ENCODE measurements around the gene ABR.

Gene ABR

GRCh38 chr17:1021147-1021546, 158.6 kb downstream of the ABR start:
- Histone ChIP-seq H3K4me2 (peak overlapping the region; percentile 86), H3K4me3 (no peak overlapping the region), H3K4me1 (peaks cover 71% of the 10 kb centered on the region), H3K9me3 (no peaks in the 10 kb centered on the region), H3K27me3 (no peaks in the 10 kb centered on the region), H3K9ac (no peak overlapping the region), H4K20me1 (peaks cover 10% of the 10 kb centered on the region; the same call in 1 of the 2 replicates), H3K36me3 (peaks cover 6% of the 10 kb centered on the region; the same call in 1 of the 2 replicates), H3K27ac (peak overlapping the region; percentile 46)
- TF ChIP-seq Cebpa-rat (IDR thresholded peaks at IDR 0.05) = no peak

DNA sequence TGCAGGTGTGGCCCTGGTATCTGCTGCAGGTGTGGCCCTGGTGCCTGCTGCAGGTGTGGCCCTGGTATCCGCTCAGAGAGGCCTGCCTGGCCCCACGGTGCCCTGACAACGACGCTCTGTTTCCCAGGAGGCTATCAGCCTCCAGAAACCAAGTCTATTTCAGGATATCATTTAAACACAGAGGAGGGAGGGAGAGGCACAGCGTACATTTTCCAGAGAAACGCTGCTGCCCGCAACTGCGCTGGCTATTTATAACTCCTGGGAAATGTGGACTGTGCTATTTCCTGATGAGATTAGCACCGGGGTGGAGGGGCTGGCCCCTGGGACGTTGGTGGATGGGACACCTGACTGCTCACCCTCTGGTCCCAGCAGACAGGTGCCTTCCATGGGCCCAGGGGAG, 160.3 kb downstream of the ABR start:
- Histone ChIP-seq H4K20me1 (peaks cover 10% of the 10 kb centered on the region; the same call in 1 of the 2 replicates), H3K36me3 (no peaks in the 10 kb centered on the region; the same call in 1 of the 2 replicates), H3K4me3 (0 out of 2 replicates have a peak overlapping the region, but pooled peaks have one; percentile 31), H3K27me3 (no peaks in the 10 kb centered on the region), H3K9me3 (no peaks in the 10 kb centered on the region), H3K4me2 (peak overlapping the region; percentile 86), H3K27ac (peak overlapping the region; percentile 81), H3K9ac (peak overlapping the region; percentile 58), H3K4me1 (peaks cover 72% of the 10 kb centered on the region)
- TF ChIP-seq Cebpa-rat (IDR thresholded peaks at IDR 0.05) = no peak

DNA sequence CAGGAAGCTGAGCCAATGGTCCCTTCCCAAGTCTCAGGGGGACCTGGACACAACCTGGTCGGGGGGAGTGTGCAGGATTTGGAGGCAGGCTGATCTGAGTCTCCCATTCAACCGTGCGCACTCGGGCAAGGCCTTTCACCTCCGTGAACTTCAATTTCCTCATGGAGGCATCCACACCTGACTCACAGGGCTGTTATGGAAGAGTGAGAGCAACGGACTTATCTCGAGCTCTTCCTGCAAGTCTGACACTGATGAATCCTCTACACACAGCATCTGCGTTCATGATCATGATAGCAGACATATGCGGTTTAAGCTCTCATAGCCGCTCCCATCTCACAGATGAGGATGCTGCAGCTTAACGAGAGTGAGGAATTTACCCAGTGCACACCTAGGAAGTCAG, 161.2 kb downstream of the ABR start:
- Histone ChIP-seq H3K4me2 (peak overlapping the region; percentile 86), H3K4me1 (peaks cover 77% of the 10 kb centered on the region), H3K36me3 (no peaks in the 10 kb centered on the region), H3K27ac (peak overlapping the region; percentile 81), H3K9ac (peak overlapping the region; percentile 58; the same call in 1 of the 2 replicates), H3K9me3 (no peaks in the 10 kb centered on the region), H3K27me3 (no peaks in the 10 kb centered on the region), H4K20me1 (peaks cover 10% of the 10 kb centered on the region; the same call in 1 of the 2 replicates), H3K4me3 (no peak overlapping the region)
- TF ChIP-seq Cebpa-rat (IDR thresholded peaks at IDR 0.05) = no peak

DNA sequence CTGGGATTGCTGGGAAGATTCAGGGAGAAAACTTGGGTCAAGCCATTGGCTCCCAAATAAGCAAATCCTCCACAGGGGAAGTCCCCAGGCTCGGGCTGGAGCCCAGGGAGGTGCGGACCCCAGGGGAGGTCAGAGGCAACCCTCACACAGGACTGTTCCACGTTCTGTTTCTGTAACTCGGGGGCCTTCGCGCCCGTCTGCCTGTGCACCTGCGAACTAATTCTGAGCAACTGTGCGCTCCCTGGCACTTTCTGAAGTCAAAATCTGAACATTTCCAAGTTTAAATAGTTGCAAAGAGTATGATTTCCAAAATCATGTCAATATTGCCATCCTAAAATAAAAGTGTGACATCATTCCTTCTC, 166.1 kb downstream of the ABR start:
- H3K4me1 ChIP-seq = peaks cover 73% of the 10 kb centered on the region

GRCh38 chr17:1012823-1013728, 166.7 kb downstream of the ABR start:
- no peaks in the 10 kb centered on the region for H3K27me3 ChIP-seq
- peaks cover 73% of the 10 kb centered on the region for H3K4me1 ChIP-seq
- peaks cover 14% of the 10 kb centered on the region for H4K20me1 ChIP-seq
- H3K4me2 ChIP-seq = peak overlapping the region; percentile 55
- peaks cover 27% of the 10 kb centered on the region for H3K36me3 ChIP-seq
- H3K9ac ChIP-seq = 0 out of 2 replicates have a peak overlapping the region, but pooled peaks have one; percentile 1
- TF ChIP-seq Cebpa-rat (IDR thresholded peaks at IDR 0.05) = no peak
- H3K4me3 ChIP-seq = no peak overlapping the region
- H3K27ac ChIP-seq = no peak overlapping the region
- no peaks in the 10 kb centered on the region for H3K9me3 ChIP-seq

More for the DNA sequence above, 166.1 kb downstream of the ABR start:
- H3K27me3 ChIP-seq = no peaks in the 10 kb centered on the region
- peak overlapping the region; percentile 55 for H3K4me2 ChIP-seq
- no peak overlapping the region for H3K27ac ChIP-seq
- H3K36me3 ChIP-seq = peaks cover 27% of the 10 kb centered on the region
- no peaks in the 10 kb centered on the region for H3K9me3 ChIP-seq
- no peak for TF ChIP-seq Cebpa-rat (IDR thresholded peaks at IDR 0.05)
- H4K20me1 ChIP-seq = peaks cover 8% of the 10 kb centered on the region
- H3K9ac ChIP-seq = 0 out of 2 replicates have a peak overlapping the region, but pooled peaks have one; percentile 1
- no peak overlapping the region for H3K4me3 ChIP-seq

DNA sequence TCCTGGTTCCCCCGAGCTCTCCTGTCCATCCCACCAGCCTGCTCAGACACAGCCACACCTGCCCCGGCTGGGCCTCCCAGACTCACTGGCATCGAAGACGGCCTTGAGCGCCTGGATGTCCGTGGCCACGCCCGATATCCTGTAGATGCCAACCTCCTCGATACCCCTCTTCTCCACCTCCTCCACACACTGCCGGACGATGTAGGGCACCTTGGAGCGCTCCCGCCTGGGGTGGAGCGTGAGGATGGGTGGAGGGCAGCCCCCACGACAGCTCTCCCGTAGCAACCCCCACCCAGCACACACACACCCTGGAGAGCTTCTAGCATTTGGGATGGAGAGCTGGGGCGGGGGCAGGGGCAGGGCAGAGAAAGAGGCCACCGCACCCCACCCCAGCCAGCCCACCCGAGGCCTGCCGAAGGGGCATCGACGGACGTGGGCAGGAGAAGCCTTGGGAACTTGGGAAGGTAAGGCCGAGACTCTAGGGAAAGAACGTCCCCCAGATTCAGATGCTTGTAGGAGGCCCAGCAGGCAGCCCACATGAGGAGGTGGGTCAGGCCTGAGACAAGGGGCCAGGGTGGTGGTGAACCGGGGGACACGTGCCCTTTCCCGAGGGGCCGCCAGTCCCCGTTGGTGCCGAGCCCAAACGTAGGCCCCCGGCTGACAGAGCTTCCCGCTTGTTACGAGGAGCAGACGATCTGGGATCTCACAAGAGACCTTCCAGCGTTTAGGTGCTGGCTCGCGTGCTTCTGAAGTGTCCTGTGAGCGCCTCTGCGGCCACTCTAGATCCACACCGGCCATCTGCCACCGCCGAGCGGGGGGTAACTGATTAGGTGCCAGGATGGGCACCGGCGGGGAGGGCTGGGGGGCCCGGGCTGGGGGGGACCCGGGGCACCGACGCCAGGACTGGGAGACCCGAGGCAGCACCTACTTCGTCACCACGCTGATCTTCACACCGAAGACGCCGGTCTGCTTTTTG, 167.7 kb downstream of the ABR start:
- H3K4me3 ChIP-seq = no peak overlapping the region
- no peak for TF ChIP-seq Cebpa-rat (IDR thresholded peaks at IDR 0.05)
- H3K9ac ChIP-seq = no peak overlapping the region
- H4K20me1 ChIP-seq = peaks cover 21% of the 10 kb centered on the region
- H3K36me3 ChIP-seq = peaks cover 35% of the 10 kb centered on the region
- H3K27ac ChIP-seq = no peak overlapping the region
- H3K4me1 ChIP-seq = peaks cover 78% of the 10 kb centered on the region
- no peaks in the 10 kb centered on the region for H3K9me3 ChIP-seq
- no peaks in the 10 kb centered on the region for H3K27me3 ChIP-seq
- H3K4me2 ChIP-seq = peak overlapping the region; percentile 32; the same call in 1 of the 2 replicates

GRCh38 chr17:1011138-1011537, 168.6 kb downstream of the ABR start:
- no peak for TF ChIP-seq Cebpa-rat (IDR thresholded peaks at IDR 0.05)
- H3K4me2 ChIP-seq = peak overlapping the region; percentile 32; the same call in 1 of the 2 replicates
- peaks cover 21% of the 10 kb centered on the region for H4K20me1 ChIP-seq
- H3K9ac ChIP-seq = no peak overlapping the region
- no peak overlapping the region for H3K4me3 ChIP-seq
- peaks cover 77% of the 10 kb centered on the region for H3K4me1 ChIP-seq
- H3K27ac ChIP-seq = no peak overlapping the region
- H3K36me3 ChIP-seq = peaks cover 41% of the 10 kb centered on the region
- no peaks in the 10 kb centered on the region for H3K9me3 ChIP-seq
- no peaks in the 10 kb centered on the region for H3K27me3 ChIP-seq

- Histone ChIP-seq H4K20me1 (peaks cover 21% of the 10 kb centered on the region), H3K9me3 (no peaks in the 10 kb centered on the region), H3K4me1 (peaks cover 81% of the 10 kb centered on the region), H3K27ac (no peak overlapping the region), H3K4me2 (no peak overlapping the region), H3K36me3 (peaks cover 43% of the 10 kb centered on the region), H3K4me3 (no peak overlapping the region), H3K27me3 (no peaks in the 10 kb centered on the region), H3K9ac (no peak overlapping the region)
- no peak for TF ChIP-seq Cebpa-rat (IDR thresholded peaks at IDR 0.05)
Measured at GRCh38 chr17:1010586-1010985, 169.2 kb downstream of the ABR start.

- Histone ChIP-seq H3K4me2 (peak overlapping the region; percentile 50), H3K4me1 (peaks cover 87% of the 10 kb centered on the region), H3K27me3 (no peaks in the 10 kb centered on the region), H3K9ac (no peak overlapping the region; the same call in 1 of the 2 replicates), H4K20me1 (peaks cover 23% of the 10 kb centered on the region), H3K9me3 (no peaks in the 10 kb centered on the region), H3K4me3 (no peak overlapping the region), H3K27ac (0 out of 2 replicates have a peak overlapping the region, but pooled peaks have one; percentile 22), H3K36me3 (peaks cover 43% of the 10 kb centered on the region)
- no peak for TF ChIP-seq Cebpa-rat (IDR thresholded peaks at IDR 0.05)
Measured at GRCh38 chr17:1010086-1010450, 169.7 kb downstream of the ABR start.

Data from BLaER1 (cell line).